ENCODE data around the gene MAP4K4. TPM values are rescaled to one million over a fixed set of nuclear protein-coding genes. Genes with fewer than 3 reads are reported as not detected.

Gene MAP4K4
- total and polyA plus RNA-seq, 8 donors = 9.6 to 71.6 (median 23.8) TPM

DNA sequence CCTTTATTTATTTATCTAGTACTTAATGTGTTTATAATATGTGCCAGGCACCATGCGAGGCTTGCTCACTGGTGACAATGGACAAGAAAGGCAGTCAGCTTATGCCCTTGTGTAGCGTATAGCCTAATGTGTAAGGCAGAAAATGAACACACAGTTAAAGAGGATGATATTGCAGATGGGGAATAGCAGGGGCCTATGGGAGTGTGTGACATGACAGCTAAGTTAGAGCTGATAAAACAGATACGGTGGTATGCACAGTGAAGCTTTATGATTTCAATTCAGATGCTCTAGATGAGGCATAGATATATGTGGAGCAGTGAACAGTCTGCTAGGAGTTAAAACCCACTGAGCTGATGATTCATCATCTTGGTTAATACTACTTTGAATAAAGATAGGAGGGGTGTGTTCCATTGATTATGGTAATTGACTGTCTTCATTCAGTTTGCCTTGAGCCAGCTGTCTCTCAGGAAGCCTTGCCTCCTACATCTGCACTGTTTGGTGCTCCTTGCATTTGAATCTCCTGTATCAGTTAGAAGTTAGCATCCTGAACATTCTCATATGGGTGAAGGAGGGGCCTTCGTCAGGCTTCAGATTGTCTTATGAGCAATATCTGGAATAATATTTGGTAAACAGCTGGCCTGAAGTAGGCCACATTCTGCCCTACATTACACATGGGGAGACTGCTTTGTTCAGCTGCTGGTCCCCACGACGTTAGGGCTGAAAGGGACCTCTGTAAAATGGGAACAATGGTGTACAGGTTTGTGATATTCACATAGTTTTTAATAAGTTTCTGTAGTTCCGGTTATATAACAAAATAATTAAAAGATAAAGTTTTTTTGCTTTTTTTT, 13.2 kb downstream of the MAP4K4 start:
- TF ChIP-seq, protein P1, sequence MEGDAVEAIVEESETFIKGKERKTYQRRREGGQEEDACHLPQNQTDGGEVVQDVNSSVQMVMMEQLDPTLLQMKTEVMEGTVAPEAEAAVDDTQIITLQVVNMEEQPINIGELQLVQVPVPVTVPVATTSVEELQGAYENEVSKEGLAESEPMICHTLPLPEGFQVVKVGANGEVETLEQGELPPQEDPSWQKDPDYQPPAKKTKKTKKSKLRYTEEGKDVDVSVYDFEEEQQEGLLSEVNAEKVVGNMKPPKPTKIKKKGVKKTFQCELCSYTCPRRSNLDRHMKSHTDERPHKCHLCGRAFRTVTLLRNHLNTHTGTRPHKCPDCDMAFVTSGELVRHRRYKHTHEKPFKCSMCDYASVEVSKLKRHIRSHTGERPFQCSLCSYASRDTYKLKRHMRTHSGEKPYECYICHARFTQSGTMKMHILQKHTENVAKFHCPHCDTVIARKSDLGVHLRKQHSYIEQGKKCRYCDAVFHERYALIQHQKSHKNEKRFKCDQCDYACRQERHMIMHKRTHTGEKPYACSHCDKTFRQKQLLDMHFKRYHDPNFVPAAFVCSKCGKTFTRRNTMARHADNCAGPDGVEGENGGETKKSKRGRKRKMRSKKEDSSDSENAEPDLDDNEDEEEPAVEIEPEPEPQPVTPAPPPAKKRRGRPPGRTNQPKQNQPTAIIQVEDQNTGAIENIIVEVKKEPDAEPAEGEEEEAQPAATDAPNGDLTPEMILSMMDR (IDR thresholded peaks at IDR 0.05) = no peak
- TF ChIP-seq EP300 (IDR thresholded peaks at IDR 0.05) (no peak), POLR2AphosphoS5 (IDR thresholded peaks at IDR 0.05) (no peak), POLR2A (IDR thresholded peaks at IDR 0.05) (no peak)
- intact Hi-C loops (cut with DNase I; ENCODE audit: low total_unique reads) = no loop called here
- H3K4me1 ChIP-seq = peaks cover 30 to 92% (median 49%) of the 10 kb centered on the region in 4 donors

DNA sequence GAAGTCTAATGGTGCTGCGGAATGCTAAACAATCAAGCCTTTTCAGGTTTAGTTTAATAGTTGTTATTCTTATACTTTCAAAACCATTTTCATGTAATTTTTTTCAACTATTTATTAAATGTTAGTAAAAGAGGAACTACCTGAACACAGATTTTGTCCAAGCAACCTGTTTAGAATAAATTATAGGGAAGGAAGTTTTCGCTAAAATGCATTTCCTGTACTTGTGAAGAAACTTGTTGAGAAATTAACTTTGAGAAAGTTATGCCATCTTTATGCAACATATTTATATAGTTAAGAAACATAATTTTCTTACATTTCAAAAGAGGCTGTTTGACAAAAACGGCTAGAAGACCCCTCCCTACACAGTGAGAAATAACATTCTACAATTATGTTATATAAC, 16.6 kb downstream of the MAP4K4 start:
- intact Hi-C loops (cut with DNase I; ENCODE audit: low total_unique reads) = no loop called here
- TF ChIP-seq POLR2A (IDR thresholded peaks at IDR 0.05) = no peak
- TF ChIP-seq, protein P1 (IDR thresholded peaks at IDR 0.05) = no peak
- no peak for TF ChIP-seq EP300 (IDR thresholded peaks at IDR 0.05)
- TF ChIP-seq POLR2AphosphoS5 (IDR thresholded peaks at IDR 0.05) = no peak
- H3K4me3 ChIP-seq = no peak overlapping the region
- peak overlapping the region in 1 of 5 donors; percentile 42 for H3K27ac ChIP-seq
- no peaks in the 10 kb centered on the region for H3K36me3 ChIP-seq
- peaks cover 24 to 90% (median 49%) of the 10 kb centered on the region in 4 donors for H3K4me1 ChIP-seq
- DNase-seq = no peak
- WGBS, 5 donors = 69 to 76% (median 73%) methylated on average over 3 of the region's 3 CpGs
- H3K9me3 ChIP-seq = no peaks in the 10 kb centered on the region
- H3K27me3 ChIP-seq = no peaks in the 10 kb centered on the region

More for the DNA sequence above, 13.2 kb downstream of the MAP4K4 start:
- no peak for DNase-seq
- Histone ChIP-seq H3K27me3 (no peaks in the 10 kb centered on the region), H3K4me3 (no peak overlapping the region), H3K36me3 (no peaks in the 10 kb centered on the region), H3K9me3 (no peaks in the 10 kb centered on the region), H3K27ac (peak overlapping the region in 2 of 5 donors; percentile 26 to 40)
- WGBS, 5 donors = 57 to 64% (median 57%) methylated on average over 7 of the region's 7 CpGs

DNA sequence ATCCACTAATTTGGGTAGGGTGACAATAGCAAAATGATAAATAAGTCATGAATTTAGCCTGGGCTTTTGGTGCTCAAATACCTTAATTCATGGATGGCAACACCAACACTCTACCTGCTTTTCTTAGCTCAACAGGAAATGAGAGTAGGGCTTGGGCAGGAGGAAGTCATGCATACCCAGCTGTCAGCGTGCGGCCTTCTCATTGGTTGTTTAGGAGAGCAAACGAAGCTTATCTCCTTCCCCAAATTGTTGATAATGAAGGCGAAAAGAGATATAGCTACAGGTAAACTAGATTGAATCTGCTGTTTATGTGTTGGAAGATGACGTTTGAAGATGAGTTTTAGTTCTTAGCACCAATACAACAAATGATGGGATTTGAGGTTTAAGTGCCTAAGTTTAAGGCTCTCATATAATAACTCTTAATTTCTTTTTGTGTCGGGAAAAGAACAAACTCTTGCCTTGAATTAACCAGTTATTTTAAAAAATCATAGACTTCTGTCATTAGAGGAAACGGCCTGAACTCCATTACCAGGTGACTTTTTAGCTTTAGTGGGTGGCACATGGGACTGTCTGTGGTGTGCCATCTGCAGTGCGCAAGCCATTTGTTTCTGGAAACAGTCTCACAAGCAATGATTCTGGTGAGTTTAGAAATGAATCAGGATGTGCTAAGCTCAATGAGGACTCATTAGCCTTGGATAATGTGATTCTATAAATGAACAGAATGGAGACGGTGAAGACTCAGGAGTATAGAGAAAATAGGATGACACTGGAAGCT, 19.8 kb downstream of the MAP4K4 start:
- Histone ChIP-seq H3K27me3 (no peaks in the 10 kb centered on the region), H3K27ac (peak overlapping the region in 1 of 5 donors; percentile 21), H3K9me3 (no peaks in the 10 kb centered on the region), H3K4me3 (no peak overlapping the region), H3K4me1 (peaks cover 7 to 87% (median 32%) of the 10 kb centered on the region in 4 donors), H3K36me3 (no peaks in the 10 kb centered on the region)
- no peak for TF ChIP-seq POLR2AphosphoS5 (IDR thresholded peaks at IDR 0.05)
- TF ChIP-seq, protein P1 (IDR thresholded peaks at IDR 0.05) = no peak
- no peak for TF ChIP-seq POLR2A (IDR thresholded peaks at IDR 0.05)
- TF ChIP-seq EP300 (IDR thresholded peaks at IDR 0.05) = no peak
- intact Hi-C loops (cut with DNase I; ENCODE audit: low total_unique reads) = no loop called here
- 57 to 70% (median 66%) methylated on average over 9 of the region's 9 CpGs for WGBS, 5 donors
- peak in 1 of 2 donors; percentile 54 for DNase-seq

DNA sequence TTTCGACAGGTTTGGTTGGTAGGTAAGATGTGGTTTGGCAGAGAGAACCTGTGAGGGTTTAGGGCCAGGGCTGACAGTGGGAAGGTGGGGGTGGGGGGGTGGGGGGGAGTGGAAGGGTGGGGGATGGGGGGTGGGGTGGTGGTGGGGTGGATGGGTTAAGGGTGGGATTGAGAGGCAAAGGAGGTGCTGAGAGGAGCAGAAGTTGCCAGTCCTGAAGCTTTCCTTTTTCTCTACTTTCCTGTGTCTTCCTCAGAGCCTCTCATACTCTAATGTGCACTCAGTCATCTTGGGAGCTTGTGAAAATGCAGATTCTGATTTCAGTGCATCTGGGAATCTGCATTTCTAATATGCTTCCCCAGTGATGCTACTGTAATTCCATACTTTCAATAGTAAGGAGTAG, 21.0 kb downstream of the MAP4K4 start:
- intact Hi-C loops (cut with DNase I; ENCODE audit: low total_unique reads) = no loop called here
- Histone ChIP-seq H3K27me3 (no peaks in the 10 kb centered on the region), H3K4me3 (no peak overlapping the region), H3K9me3 (no peaks in the 10 kb centered on the region), H3K27ac (no peak overlapping the region), H3K4me1 (peaks cover 12 to 90% (median 39%) of the 10 kb centered on the region in 4 donors), H3K36me3 (no peaks in the 10 kb centered on the region)
- 59 to 83% (median 76%) methylated on average over 1 of the region's 1 CpG for WGBS, 5 donors
- no peak for TF ChIP-seq POLR2AphosphoS5 (IDR thresholded peaks at IDR 0.05)
- no peak for TF ChIP-seq EP300 (IDR thresholded peaks at IDR 0.05)
- TF ChIP-seq, protein P1 (IDR thresholded peaks at IDR 0.05) = no peak
- TF ChIP-seq POLR2A (IDR thresholded peaks at IDR 0.05) = no peak
- no peak for DNase-seq

Data from stomach (tissue), 9 donors.